ENCODE measurements around the gene ASAP2.

GRCh38 chr2:9419541-9419940 lies 212.9 kb downstream of the ASAP2 start:
- TF ChIP-seq, protein P1, sequence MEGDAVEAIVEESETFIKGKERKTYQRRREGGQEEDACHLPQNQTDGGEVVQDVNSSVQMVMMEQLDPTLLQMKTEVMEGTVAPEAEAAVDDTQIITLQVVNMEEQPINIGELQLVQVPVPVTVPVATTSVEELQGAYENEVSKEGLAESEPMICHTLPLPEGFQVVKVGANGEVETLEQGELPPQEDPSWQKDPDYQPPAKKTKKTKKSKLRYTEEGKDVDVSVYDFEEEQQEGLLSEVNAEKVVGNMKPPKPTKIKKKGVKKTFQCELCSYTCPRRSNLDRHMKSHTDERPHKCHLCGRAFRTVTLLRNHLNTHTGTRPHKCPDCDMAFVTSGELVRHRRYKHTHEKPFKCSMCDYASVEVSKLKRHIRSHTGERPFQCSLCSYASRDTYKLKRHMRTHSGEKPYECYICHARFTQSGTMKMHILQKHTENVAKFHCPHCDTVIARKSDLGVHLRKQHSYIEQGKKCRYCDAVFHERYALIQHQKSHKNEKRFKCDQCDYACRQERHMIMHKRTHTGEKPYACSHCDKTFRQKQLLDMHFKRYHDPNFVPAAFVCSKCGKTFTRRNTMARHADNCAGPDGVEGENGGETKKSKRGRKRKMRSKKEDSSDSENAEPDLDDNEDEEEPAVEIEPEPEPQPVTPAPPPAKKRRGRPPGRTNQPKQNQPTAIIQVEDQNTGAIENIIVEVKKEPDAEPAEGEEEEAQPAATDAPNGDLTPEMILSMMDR (IDR thresholded peaks at IDR 0.05; ENCODE audit: low read length): no peak
- TF ChIP-seq EZH2 (IDR thresholded peaks at IDR 0.05; ENCODE audit: borderline replicate concordance, low read length): no peak
